GM12878 (cell line): ENCODE measurements around the gene GPR173. TPM values are rescaled to one million over a fixed set of nuclear protein-coding genes. Genes with fewer than 3 reads are reported as not detected.

Experiments
- ATAC-seq: fragments of 200-7000 bp; cut with Tn5 transposase; 3 replicates; pipeline ENCODE4 v1.9.1; 2020; ENCODE audit warnings: mild to moderate bottlenecking, moderate library complexity
- BruUV-seq: library from RNA; stranded (reverse); fragments of 400-500 nt; replicated peaks from 2 replicates; lab custom pipeline; 2021; lab: Mats Ljungman, UMichigan
- CTCF ChIA-PET: fragments of 300-600 bp; sonication (Branson Sonifier 250); formaldehyde crosslinking; extraction: SDS; loops from one replicate; lab custom pipeline; 2021; ENCODE audit warnings: inconsistent platforms; lab: Yijun Ruan, JAX
- POLR2A ChIA-PET: fragments of 350-600 bp; formaldehyde crosslinking; extraction: SDS; loops from one replicate; lab custom pipeline; 2021; ENCODE audit warnings: inconsistent platforms; lab: Charles Lee
- RAD21 ChIA-PET: fragments of 300-600 bp; sonication (Branson Sonifier 250); formaldehyde crosslinking; loops from one replicate; lab custom pipeline; 2023; ENCODE audit warnings: antibody characterized with exemption; ENCODE audit not compliant: unreplicated experiment; lab: Charles Lee
- SMC1A ChIA-PET: fragments of 300-600 bp; sonication (Branson Sonifier 250); formaldehyde crosslinking; loops from one replicate; lab custom pipeline; 2023; ENCODE audit not compliant: unreplicated experiment, uncharacterized antibody; lab: Charles Lee
- DNase-seq: peaks from one replicate; pipeline ENCODE4 v3.0.0-alpha.2; 2011; ENCODE audit warnings: low read depth, low spot score
- FAIRE-seq: peaks from 3 replicates; lab custom pipeline; 2011; peaks lifted over from hg19 to GRCh38; lab: Jason Lieb, UNC
- H2AFZ ChIP-seq: 2 replicates; pipeline ENCODE4 v1.6.0; 2011; ENCODE audit warnings: low read depth, low read length, control low read depth; ENCODE audit not compliant: control insufficient read depth
- H3K27ac ChIP-seq: 2 replicates; pipeline ENCODE4 v1.5.1; 2011; ENCODE audit warnings: control low read depth; ENCODE audit not compliant: control insufficient read depth, insufficient read depth
- H3K27me3 ChIP-seq, 2 experiments: replicated peaks in 1 of 2; 2 replicates each; pipeline versions ENCODE4 v1.6.0 to v1.6.1; 2011; ENCODE audit warnings: low read length in 1 of 2; ENCODE audit not compliant: control insufficient read depth in 2 of 2, insufficient read depth in 2 of 2
- H3K36me3 ChIP-seq, 2 experiments: 2 replicates each; pipeline ENCODE4 v1.5.1; 2011; ENCODE audit warnings: low read length in 1 of 2; ENCODE audit not compliant: control insufficient read depth in 2 of 2, insufficient read depth in 2 of 2
- H3K4me1 ChIP-seq: 2 replicates; pipeline ENCODE4 v1.6.1; 2011; ENCODE audit warnings: mild to moderate bottlenecking, low read length, moderate library complexity, mixed read lengths; ENCODE audit not compliant: control insufficient read depth, insufficient read depth
- H3K4me2 ChIP-seq: 2 replicates; pipeline ENCODE4 v1.6.0; 2011; ENCODE audit warnings: control low read depth; ENCODE audit not compliant: control insufficient read depth, insufficient read depth
- H3K4me3 ChIP-seq: fragments of 200-600 bp; sonication (generic); 2 replicates; pipeline ENCODE4 v1.5.1; 2016
- H3K79me2 ChIP-seq: 2 replicates; pipeline ENCODE4 v1.6.0; 2011; ENCODE audit warnings: low read length; ENCODE audit not compliant: control insufficient read depth, insufficient read depth
- H3K9ac ChIP-seq: 2 replicates; pipeline ENCODE4 v1.8.0; 2011; ENCODE audit warnings: low read length, control low read depth, mixed read lengths; ENCODE audit not compliant: control insufficient read depth, insufficient read depth
- H3K9me3 ChIP-seq: replicated peaks from 3 replicates; pipeline ENCODE4 v1.5.1; 2011; ENCODE audit warnings: mild to moderate bottlenecking, low read length; ENCODE audit not compliant: control insufficient read depth, insufficient read depth
- H4K20me1 ChIP-seq: 2 replicates; pipeline ENCODE4 v1.6.0; 2011; ENCODE audit not compliant: control insufficient read depth, insufficient read depth
- CHD1 ChIP-seq: IDR thresholded peaks from 2 replicates; pipeline ENCODE4 v1.6.1; 2012; ENCODE audit warnings: low read depth, low read length, improper control_type of control experiment
- FOS ChIP-seq: IDR thresholded peaks from 3 replicates; pipeline ENCODE4 v1.6.1; 2011; ENCODE audit warnings: borderline replicate concordance; ENCODE audit not compliant: insufficient read length; ENCODE audit errors: extremely low read depth
- MYB ChIP-seq: fragments of 150-350 bp; IDR thresholded peaks from 2 replicates; pipeline ENCODE4 v1.6.1; 2014; ENCODE audit warnings: mild to moderate bottlenecking, low read depth, low read length, borderline replicate concordance
- NFYA ChIP-seq: IDR thresholded peaks from 2 replicates; pipeline ENCODE4 v1.6.1; 2011; ENCODE audit warnings: low read depth, mild to moderate bottlenecking, low read length, improper control_type of control experiment, borderline replicate concordance
- SIN3A ChIP-seq: IDR thresholded peaks from 2 replicates; pipeline ENCODE4 v1.6.1; 2012; ENCODE audit warnings: low read depth, low read length, improper control_type of control experiment
- SRF ChIP-seq, 2 experiments: IDR thresholded peaks; 2 replicates each; pipeline ENCODE4 v1.6.1; 2011; ENCODE audit warnings: low read depth in 2 of 2, low read length in 2 of 2, mild to moderate bottlenecking in 1 of 2, moderate library complexity in 1 of 2
- ZBED1 ChIP-seq: IDR thresholded peaks from 2 replicates; pipeline ENCODE4 v1.6.1; 2016; ENCODE audit warnings: borderline replicate concordance
- WGBS: methylation state at CpG from one replicate; pipeline ENCODE4 v1.1.6; 2016; ENCODE audit warnings: low lambda C conversion rate; ENCODE audit not compliant: insufficient replicate concordance, insufficient coverage; ENCODE audit errors: missing lambda C conversion rate; 5-methylcytosine and 5-hydroxymethylcytosine counted together
- in situ Hi-C: fragments of 300-500 bp; cut with MboI; formaldehyde crosslinking; loops from 9 replicates; pipeline ENCODE4 v1.14.3; 2018; ENCODE audit warnings: mixed read lengths
- intact Hi-C: fragments of 100-400 bp; cut with micrococcal nuclease; formaldehyde crosslinking; loops from one replicate; pipeline ENCODE4 v1.14.2; 2022; ENCODE audit not compliant: unreplicated experiment
- polyA plus RNA-seq, 11 experiments: library from polyadenylated mRNA; depleted of rRNA in 4 of 11; unstranded in 6 of 11; stranded (reverse) in 5 of 11; fragments of >200 nt; fragmentation: Nextera tagmentation in 4 of 11; fragmentation: Illumina TruSeq in 1 of 11; extraction: Ambion mirVana in 4 of 11; extraction: Trizol in 1 of 11; gene quantifications; 1 replicate in 1 of 11; 2 replicates in 10 of 11; pipeline versions ENCODE4 v1.2.1 to v1.2.3, GENCODE V29; 2011 to 2016; ENCODE audit warnings: inconsistent platforms in 2 of 11, missing spikeins in 2 of 11, low read depth in 1 of 11
- total RNA-seq, 4 experiments: library from RNA; depleted of rRNA in 3 of 4; stranded (reverse); fragments of >200 nt in 3 of 4; fragmentation: Illumina TruSeq in 1 of 4; extraction: Trizol in 1 of 4; gene quantifications; 2 replicates each; pipeline versions ENCODE4 v1.2.1 to v1.2.3, GENCODE V29; 2013 to 2021
- TF ChIP-seq, protein P1 (sequence below), 3 experiments: IDR thresholded peaks in 2 of 3; conservative IDR thresholded peaks in 1 of 3; 2 replicates each; pipeline ENCODE4 v1.5.1; 2011; ENCODE audit warnings: low read depth in 3 of 3, low read length in 3 of 3, mild to moderate bottlenecking in 3 of 3, control low read depth in 2 of 3, moderate library complexity in 2 of 3, inconsistent platforms in 1 of 3, mixed read lengths in 1 of 3; ENCODE audit not compliant: control insufficient read depth in 2 of 3, insufficient read depth in 1 of 3; ENCODE audit errors: extremely low read depth in 1 of 3
- TF ChIP-seq, protein P2 (sequence below): fragments of 450-650 bp; IDR thresholded peaks from 2 replicates; pipeline ENCODE4 v1.6.1; 2016; ENCODE audit warnings: mild to moderate bottlenecking
- TF ChIP-seq, protein P3 (sequence below): fragments of 450-650 bp; IDR thresholded peaks from 2 replicates; pipeline ENCODE4 v1.6.1; 2017; ENCODE audit warnings: low read depth, mild to moderate bottlenecking, moderate library complexity
- TF ChIP-seq, protein P4 (sequence below): fragments of 450-650 bp; IDR thresholded peaks from 2 replicates; pipeline ENCODE4 v1.6.1; 2018; ENCODE audit warnings: borderline replicate concordance, mild to moderate bottlenecking; ENCODE audit not compliant: partially characterized antibody
- TF ChIP-seq, protein P5 (sequence below): fragments of 450-650 bp; IDR thresholded peaks from 2 replicates; pipeline ENCODE4 v1.6.1; 2017; ENCODE audit warnings: mild to moderate bottlenecking, moderate library complexity

Gene GPR173
- total and polyA plus RNA-seq, 10 of the 15 experiments (the other 5 are each of a cell fraction or from before 2014, with no cell fraction given), result 0.04 to 0.24 (median 0.12) TPM; not detected in 4

DNA sequence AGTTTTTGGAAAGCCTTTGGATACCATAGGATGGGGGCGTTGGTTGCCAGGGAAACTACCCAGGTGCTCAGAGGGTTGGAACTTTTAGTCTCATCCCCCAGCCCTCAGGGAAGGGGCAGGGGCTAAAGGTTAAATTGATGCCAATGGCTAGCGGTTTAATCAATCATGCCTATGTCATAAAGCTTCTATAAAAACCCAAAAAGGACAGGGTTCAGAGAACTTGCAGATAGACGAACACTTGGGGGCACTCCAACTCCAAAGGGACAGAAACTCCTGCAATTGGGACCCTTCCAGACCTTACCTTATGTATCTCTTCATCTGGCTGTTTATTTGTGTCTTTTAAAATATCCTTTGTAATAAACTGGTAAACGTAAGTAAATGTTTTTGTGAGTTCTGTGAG lies 30.0 kb upstream of the GPR173 start:
- H3K4me1 ChIP-seq, result no peaks in the 10 kb centered on the region
- H3K4me3 ChIP-seq, result no peak overlapping the region
- H3K79me2 ChIP-seq, result no peaks in the 10 kb centered on the region
- no peak overlapping the region for H3K9ac ChIP-seq
- H3K27me3 ChIP-seq, result no peaks in the 10 kb centered on the region
- no peaks in the 10 kb centered on the region for H3K9me3 ChIP-seq
- DNase-seq, result no peak
- ATAC-seq, result no peak
- no peaks in the 10 kb centered on the region for H4K20me1 ChIP-seq
- POLR2A ChIA-PET, result no interaction called here
- intact Hi-C loops (no loop called here), in situ Hi-C loops (no loop called here)
- RAD21 ChIA-PET, result interaction anchor here (0.7 kb wide), 1 partner anchor 8 kb away, joined by 3 read pairs; no protein-coding TSS in a partner anchor
- no peak overlapping the region for H3K27ac ChIP-seq
- no peak for FAIRE-seq
- H3K4me2 ChIP-seq, result no peak overlapping the region
- SMC1A ChIA-PET, result no interaction called here
- H2AFZ ChIP-seq, result no peak overlapping the region
- H3K36me3 ChIP-seq, result no peaks in the 10 kb centered on the region
- no TSS peak for BruUV-seq
- 25% methylated on average over 4 of the region's 4 CpGs for WGBS
- CTCF ChIA-PET, result no interaction called here
- TF ChIP-seq ZBED1 (no peak), FOS (no peak), SRF (IDR thresholded peaks at IDR 0.05; ENCODE audit: low read depth in 2 of 2, low read length in 2 of 2) (no peak), SIN3A (no peak), NFYA (no peak), CHD1 (no peak), MYB (no peak)
- TF ChIP-seq, protein P1, sequence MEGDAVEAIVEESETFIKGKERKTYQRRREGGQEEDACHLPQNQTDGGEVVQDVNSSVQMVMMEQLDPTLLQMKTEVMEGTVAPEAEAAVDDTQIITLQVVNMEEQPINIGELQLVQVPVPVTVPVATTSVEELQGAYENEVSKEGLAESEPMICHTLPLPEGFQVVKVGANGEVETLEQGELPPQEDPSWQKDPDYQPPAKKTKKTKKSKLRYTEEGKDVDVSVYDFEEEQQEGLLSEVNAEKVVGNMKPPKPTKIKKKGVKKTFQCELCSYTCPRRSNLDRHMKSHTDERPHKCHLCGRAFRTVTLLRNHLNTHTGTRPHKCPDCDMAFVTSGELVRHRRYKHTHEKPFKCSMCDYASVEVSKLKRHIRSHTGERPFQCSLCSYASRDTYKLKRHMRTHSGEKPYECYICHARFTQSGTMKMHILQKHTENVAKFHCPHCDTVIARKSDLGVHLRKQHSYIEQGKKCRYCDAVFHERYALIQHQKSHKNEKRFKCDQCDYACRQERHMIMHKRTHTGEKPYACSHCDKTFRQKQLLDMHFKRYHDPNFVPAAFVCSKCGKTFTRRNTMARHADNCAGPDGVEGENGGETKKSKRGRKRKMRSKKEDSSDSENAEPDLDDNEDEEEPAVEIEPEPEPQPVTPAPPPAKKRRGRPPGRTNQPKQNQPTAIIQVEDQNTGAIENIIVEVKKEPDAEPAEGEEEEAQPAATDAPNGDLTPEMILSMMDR (IDR thresholded peaks at IDR 0.05 in 2 of 3, conservative IDR thresholded peaks at IDR 0.05 in 1 of 3; ENCODE audit: control insufficient read depth in 2 of 3, extremely low read depth in 1 of 3, insufficient read depth in 1 of 3, low read depth in 3 of 3, low read length in 3 of 3), result no peak
- TF ChIP-seq, protein P2, sequence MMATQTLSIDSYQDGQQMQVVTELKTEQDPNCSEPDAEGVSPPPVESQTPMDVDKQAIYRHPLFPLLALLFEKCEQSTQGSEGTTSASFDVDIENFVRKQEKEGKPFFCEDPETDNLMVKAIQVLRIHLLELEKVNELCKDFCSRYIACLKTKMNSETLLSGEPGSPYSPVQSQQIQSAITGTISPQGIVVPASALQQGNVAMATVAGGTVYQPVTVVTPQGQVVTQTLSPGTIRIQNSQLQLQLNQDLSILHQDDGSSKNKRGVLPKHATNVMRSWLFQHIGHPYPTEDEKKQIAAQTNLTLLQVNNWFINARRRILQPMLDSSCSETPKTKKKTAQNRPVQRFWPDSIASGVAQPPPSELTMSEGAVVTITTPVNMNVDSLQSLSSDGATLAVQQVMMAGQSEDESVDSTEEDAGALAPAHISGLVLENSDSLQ, result no peak
- TF ChIP-seq, protein P3, sequence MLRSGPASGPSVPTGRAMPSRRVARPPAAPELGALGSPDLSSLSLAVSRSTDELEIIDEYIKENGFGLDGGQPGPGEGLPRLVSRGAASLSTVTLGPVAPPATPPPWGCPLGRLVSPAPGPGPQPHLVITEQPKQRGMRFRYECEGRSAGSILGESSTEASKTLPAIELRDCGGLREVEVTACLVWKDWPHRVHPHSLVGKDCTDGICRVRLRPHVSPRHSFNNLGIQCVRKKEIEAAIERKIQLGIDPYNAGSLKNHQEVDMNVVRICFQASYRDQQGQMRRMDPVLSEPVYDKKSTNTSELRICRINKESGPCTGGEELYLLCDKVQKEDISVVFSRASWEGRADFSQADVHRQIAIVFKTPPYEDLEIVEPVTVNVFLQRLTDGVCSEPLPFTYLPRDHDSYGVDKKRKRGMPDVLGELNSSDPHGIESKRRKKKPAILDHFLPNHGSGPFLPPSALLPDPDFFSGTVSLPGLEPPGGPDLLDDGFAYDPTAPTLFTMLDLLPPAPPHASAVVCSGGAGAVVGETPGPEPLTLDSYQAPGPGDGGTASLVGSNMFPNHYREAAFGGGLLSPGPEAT, result no peak
- TF ChIP-seq, protein P4, sequence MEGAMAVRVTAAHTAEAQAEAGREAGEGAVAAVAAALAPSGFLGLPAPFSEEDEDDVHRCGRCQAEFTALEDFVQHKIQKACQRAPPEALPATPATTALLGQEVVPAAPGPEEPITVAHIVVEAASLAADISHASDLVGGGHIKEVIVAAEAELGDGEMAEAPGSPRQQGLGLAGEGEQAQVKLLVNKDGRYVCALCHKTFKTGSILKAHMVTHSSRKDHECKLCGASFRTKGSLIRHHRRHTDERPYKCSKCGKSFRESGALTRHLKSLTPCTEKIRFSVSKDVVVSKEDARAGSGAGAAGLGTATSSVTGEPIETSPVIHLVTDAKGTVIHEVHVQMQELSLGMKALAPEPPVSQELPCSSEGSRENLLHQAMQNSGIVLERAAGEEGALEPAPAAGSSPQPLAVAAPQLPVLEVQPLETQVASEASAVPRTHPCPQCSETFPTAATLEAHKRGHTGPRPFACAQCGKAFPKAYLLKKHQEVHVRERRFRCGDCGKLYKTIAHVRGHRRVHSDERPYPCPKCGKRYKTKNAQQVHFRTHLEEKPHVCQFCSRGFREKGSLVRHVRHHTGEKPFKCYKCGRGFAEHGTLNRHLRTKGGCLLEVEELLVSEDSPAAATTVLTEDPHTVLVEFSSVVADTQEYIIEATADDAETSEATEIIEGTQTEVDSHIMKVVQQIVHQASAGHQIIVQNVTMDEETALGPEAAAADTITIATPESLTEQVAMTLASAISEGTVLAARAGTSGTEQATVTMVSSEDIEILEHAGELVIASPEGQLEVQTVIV, result no peak
- TF ChIP-seq, protein P5, sequence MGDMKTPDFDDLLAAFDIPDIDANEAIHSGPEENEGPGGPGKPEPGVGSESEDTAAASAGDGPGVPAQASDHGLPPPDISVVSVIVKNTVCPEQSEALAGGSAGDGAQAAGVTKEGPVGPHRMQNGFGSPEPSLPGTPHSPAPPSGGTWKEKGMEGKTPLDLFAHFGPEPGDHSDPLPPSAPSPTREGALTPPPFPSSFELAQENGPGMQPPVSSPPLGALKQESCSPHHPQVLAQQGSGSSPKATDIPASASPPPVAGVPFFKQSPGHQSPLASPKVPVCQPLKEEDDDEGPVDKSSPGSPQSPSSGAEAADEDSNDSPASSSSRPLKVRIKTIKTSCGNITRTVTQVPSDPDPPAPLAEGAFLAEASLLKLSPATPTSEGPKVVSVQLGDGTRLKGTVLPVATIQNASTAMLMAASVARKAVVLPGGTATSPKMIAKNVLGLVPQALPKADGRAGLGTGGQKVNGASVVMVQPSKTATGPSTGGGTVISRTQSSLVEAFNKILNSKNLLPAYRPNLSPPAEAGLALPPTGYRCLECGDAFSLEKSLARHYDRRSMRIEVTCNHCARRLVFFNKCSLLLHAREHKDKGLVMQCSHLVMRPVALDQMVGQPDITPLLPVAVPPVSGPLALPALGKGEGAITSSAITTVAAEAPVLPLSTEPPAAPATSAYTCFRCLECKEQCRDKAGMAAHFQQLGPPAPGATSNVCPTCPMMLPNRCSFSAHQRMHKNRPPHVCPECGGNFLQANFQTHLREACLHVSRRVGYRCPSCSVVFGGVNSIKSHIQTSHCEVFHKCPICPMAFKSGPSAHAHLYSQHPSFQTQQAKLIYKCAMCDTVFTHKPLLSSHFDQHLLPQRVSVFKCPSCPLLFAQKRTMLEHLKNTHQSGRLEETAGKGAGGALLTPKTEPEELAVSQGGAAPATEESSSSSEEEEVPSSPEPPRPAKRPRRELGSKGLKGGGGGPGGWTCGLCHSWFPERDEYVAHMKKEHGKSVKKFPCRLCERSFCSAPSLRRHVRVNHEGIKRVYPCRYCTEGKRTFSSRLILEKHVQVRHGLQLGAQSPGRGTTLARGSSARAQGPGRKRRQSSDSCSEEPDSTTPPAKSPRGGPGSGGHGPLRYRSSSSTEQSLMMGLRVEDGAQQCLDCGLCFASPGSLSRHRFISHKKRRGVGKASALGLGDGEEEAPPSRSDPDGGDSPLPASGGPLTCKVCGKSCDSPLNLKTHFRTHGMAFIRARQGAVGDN, result no peak
